ENCODE results near the gene CLK2.

DNA sequence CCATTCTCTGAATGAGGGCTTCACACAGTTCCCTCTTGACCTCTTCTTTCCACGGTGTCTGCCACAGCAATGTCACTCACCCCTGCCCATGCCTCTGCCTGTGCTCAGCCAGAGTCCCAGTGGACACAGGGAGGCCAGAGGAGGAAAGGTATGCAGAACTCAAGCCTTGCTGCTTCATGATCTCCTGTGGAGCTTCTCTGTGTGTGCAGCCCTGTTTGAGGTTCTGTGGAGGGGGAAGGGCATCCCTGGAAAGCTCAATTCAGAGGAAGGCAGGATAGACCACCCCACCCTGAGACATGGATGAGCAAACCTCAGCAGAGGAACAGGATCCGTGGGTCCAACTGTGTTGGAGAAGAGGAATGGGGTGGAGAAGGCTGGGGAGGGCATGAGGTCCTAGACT is 6.0 kb upstream of the CLK2 start:
- TF ChIP-seq, protein P1, sequence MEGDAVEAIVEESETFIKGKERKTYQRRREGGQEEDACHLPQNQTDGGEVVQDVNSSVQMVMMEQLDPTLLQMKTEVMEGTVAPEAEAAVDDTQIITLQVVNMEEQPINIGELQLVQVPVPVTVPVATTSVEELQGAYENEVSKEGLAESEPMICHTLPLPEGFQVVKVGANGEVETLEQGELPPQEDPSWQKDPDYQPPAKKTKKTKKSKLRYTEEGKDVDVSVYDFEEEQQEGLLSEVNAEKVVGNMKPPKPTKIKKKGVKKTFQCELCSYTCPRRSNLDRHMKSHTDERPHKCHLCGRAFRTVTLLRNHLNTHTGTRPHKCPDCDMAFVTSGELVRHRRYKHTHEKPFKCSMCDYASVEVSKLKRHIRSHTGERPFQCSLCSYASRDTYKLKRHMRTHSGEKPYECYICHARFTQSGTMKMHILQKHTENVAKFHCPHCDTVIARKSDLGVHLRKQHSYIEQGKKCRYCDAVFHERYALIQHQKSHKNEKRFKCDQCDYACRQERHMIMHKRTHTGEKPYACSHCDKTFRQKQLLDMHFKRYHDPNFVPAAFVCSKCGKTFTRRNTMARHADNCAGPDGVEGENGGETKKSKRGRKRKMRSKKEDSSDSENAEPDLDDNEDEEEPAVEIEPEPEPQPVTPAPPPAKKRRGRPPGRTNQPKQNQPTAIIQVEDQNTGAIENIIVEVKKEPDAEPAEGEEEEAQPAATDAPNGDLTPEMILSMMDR (IDR thresholded peaks at IDR 0.05; ENCODE audit: low read length) = no peak
- TF ChIP-seq EZH2 (optimal IDR thresholded peaks at IDR 0.05; ENCODE audit: low read depth, low read length) (no peak), EZH2phosphoT487 (IDR thresholded peaks at IDR 0.05; ENCODE audit: low read length) (no peak)

All from MM.1S (cell line).